ENCODE data around the gene KLK1.

Gene KLK1

DNA sequence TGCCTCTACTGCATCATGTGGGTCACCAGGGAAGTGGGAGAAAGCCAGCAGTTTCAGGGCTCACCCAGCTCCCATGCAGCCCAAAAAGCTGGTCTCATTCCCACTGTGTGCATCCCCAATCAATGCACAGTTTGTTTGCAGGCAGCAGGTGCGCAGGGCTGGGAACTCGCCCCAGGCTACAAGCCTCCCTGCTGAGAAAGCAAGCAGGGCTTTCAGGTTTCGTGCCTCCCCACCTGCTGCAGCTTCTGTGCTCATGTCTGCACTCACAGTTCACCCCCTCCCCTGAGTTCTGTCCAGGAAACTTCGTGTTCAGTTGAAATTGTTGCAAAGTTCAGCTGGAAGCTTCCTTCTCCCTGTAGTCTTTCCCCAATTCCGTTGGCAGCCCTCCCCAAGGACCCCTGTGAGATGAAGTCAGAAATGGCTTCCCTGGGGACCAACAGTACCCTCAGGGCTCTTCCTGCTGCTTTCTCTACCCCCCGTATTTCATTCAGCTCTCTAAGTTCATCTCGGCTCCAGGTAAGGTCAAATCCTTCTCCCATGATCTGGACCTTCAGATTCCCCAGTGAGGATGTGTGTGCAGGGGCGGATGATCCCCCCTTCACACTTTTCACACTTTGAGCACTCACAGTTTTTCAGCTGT is 20.8 kb upstream of the KLK1 start:
- in situ Hi-C loops (cut with MboI; ENCODE audit: low pct_unique_long_range_greater_than_20kb, low sequenced_read_pairs, unreplicated experiment), result no loop called here
- no peak for DNase-seq (ENCODE audit: low spot score)
- TF ChIP-seq CTCF (IDR thresholded peaks at IDR 0.05; ENCODE audit: extremely low read depth, insufficient read depth, missing control alignments), result no peak

GRCh38 chr19:50843701-50844221 is 20.2 kb upstream of the KLK1 start:
- DNase-seq (ENCODE audit: low spot score), result no peak
- TF ChIP-seq CTCF (IDR thresholded peaks at IDR 0.05; ENCODE audit: extremely low read depth, insufficient read depth, missing control alignments), result no peak
- in situ Hi-C loops (cut with MboI; ENCODE audit: low pct_unique_long_range_greater_than_20kb, low sequenced_read_pairs, unreplicated experiment), result no loop called here

DNA sequence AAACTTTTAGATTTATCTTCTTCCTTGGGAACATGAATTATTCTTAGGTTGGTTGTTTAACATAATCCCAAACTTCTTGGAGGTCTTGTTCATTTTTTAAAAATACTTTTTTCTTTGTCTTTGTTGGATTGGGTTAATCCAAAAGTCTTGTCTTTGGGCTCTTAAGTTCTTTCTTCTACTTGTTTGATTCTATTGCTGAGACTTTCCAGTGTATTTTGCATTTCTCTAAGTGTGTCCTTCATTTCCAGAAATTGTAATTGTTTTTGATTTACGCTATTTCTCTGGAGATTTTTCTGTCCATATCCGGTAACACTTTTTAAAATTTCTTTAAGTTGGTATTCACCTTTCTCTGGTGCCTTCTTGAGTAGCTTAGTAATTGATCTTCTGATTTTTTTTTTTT is 19.6 kb upstream of the KLK1 start:
- in situ Hi-C loops (cut with MboI; ENCODE audit: low pct_unique_long_range_greater_than_20kb, low sequenced_read_pairs, unreplicated experiment), result no loop called here
- TF ChIP-seq CTCF (IDR thresholded peaks at IDR 0.05; ENCODE audit: extremely low read depth, insufficient read depth, missing control alignments), result no peak
- DNase-seq (ENCODE audit: low spot score), result no peak

GRCh38 chr19:50842130-50842529 is 18.5 kb upstream of the KLK1 start:
- no peak for TF ChIP-seq CTCF (IDR thresholded peaks at IDR 0.05; ENCODE audit: extremely low read depth, insufficient read depth, missing control alignments)
- DNase-seq (ENCODE audit: low spot score), result no peak
- in situ Hi-C loops (cut with MboI; ENCODE audit: low pct_unique_long_range_greater_than_20kb, low sequenced_read_pairs, unreplicated experiment), result no loop called here

DNA sequence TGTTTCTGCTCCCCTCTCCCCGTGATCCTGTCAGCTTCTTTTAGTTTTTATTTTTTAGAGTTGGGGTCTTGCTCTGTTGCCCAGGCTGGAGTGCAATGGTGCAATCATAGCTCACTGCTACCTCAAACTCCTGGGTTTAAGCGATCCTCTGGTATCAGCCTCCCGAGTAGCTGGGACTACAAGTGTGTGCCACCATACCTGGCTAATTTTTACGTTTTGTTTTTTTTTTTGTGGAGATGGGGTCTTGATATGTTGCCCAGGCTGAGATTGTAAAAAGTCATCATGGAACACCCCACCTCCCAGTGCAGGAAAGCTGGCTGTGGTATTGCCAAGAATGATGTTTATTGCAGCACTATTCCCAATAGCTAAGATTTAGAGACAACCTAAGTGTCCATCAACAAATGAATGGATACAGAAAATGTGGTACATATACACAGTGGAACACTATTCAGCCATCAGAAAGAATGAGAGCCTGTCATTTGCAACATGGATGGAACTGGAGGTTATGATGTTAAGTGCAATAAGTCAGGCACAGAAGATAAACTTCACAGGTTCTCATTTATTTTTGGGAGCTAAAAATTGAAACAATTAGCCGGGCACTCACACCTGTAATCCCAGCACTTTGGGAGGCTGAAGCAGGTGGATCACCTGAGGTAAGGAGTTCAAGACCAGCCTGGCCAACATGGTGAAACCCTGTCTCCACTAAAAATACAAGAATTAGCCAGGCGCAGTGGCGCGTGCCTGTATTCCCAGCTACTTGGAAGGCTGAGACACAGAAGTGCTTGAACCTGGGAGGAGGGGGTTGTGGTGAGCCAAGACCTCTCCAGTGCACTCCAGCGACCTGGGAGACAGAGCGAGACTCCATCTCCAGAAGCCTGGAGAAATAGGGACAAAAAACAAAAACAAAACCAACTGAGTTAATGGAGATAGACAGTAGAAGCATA is 16.4 kb upstream of the KLK1 start:
- TF ChIP-seq CTCF (IDR thresholded peaks at IDR 0.05; ENCODE audit: extremely low read depth, insufficient read depth, missing control alignments), result no peak
- in situ Hi-C loops (cut with MboI; ENCODE audit: low pct_unique_long_range_greater_than_20kb, low sequenced_read_pairs, unreplicated experiment), result no loop called here
- DNase-seq (ENCODE audit: low spot score), result no peak

DNA sequence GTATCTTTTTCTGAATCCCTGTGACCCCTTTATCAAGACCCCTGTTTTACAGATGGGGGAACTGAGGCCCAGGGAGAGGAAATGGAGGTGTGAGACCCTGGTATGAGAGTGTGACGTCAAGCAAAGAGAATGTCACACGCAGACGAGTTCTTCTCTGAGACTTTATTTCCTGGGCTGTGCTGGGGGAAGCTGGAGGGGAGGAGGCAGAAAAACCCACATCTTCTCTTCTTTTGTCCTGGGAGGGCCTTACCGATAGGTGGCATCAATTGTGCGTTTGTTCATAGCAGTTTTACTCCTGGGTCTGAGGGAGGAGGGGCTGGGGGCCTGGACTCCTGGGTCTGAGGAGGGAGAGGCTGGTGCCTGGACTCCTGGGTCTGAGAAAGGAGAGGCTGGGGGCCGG is 14.7 kb upstream of the KLK1 start:
- DNase-seq (ENCODE audit: low spot score), result peak; percentile 73
- in situ Hi-C loops (cut with MboI; ENCODE audit: low pct_unique_long_range_greater_than_20kb, low sequenced_read_pairs, unreplicated experiment), result no loop called here
- peak; percentile 59 for TF ChIP-seq CTCF (IDR thresholded peaks at IDR 0.05; ENCODE audit: extremely low read depth, insufficient read depth, missing control alignments)
